Mesothelial cell of epicardium (in vitro differentiated cells): Measurements from ENCODE around the gene TMEM209. TPM values are rescaled to one million over a fixed set of nuclear protein-coding genes. Genes with fewer than 3 reads are reported as not detected.
A peak's percentile ranks its signal among the peaks of the same experiment; 100 is the strongest.
"Not testable (repeated sequence)": the region's sequence is repeated elsewhere in the genome, so short reads cannot be mapped to it uniquely, and the experiment has no call there.

ENCODE experiments used
- DNase-seq, 2 experiments: peaks; one replicate each; pipeline ENCODE4 v3.0.0; 2021; ENCODE audit warnings: low spot score in 2 of 2; ENCODE audit not compliant: unreplicated experiment in 2 of 2
- H3K27ac Mint-ChIP-seq: 2 replicates; pipeline ENCODE4 v1.8.0; 2021; ENCODE audit warnings: mixed read lengths
- H3K27me3 Mint-ChIP-seq: 2 replicates; pipeline ENCODE4 v1.8.0; 2021; ENCODE audit warnings: low read depth, mixed read lengths
- H3K36me3 Mint-ChIP-seq: 2 replicates; pipeline ENCODE4 v1.8.0; 2021; ENCODE audit warnings: mixed read lengths
- H3K4me1 Mint-ChIP-seq: 2 replicates; pipeline ENCODE4 v1.8.0; 2021; ENCODE audit warnings: mixed read lengths
- H3K4me3 Mint-ChIP-seq: 2 replicates; pipeline ENCODE4 v1.8.0; 2021; ENCODE audit warnings: mild to moderate bottlenecking, moderate library complexity, mixed read lengths
- H3K9me3 Mint-ChIP-seq: 2 replicates; pipeline ENCODE4 v1.8.0; 2021; ENCODE audit warnings: mixed read lengths
- CTCF ChIP-seq: fragments of 200-600 bp; sonication (generic); IDR thresholded peaks from one replicate; pipeline ENCODE4 v1.5.0; 2021; ENCODE audit warnings: antibody characterized with exemption; ENCODE audit not compliant: unreplicated experiment
- total RNA-seq: library from RNA; stranded (reverse); gene quantifications from 3 replicates; pipeline ENCODE4 v1.2.1, GENCODE V29; 2021

Gene TMEM209
- total RNA-seq, 1 donor from 2014 or later, result 27.8 TPM

- TF ChIP-seq CTCF, result no peak
- Mint-ChIP-seq H3K9me3 (peaks cover 8% of the 10 kb centered on the region), H3K36me3 (no peaks in the 10 kb centered on the region), H3K4me3 (no peak overlapping the region), H3K4me1 (peaks cover 44% of the 10 kb centered on the region), H3K27ac (no peak overlapping the region), H3K27me3 (no peaks in the 10 kb centered on the region)
- DNase-seq, result no peak
These were observed 35.0 kb upstream of the TMEM209 start for GRCh38 chr7:130240240-130240639.

- not testable (repeated sequence) for H3K27me3 Mint-ChIP-seq, H3K9me3 Mint-ChIP-seq, H3K36me3 Mint-ChIP-seq, DNase-seq, H3K4me3 Mint-ChIP-seq
- Mint-ChIP-seq H3K27ac (peak overlapping the region; percentile 82), H3K4me1 (peaks cover 41% of the 10 kb centered on the region)
These were observed 31.2 kb upstream of the TMEM209 start for GRCh38 chr7:130236361-130236760.

GRCh38 chr7:130234078-130234477 lies 28.9 kb upstream of the TMEM209 start:
- TF ChIP-seq CTCF, result no peak
- DNase-seq, result no peak
- no peaks in the 10 kb centered on the region for H3K27me3 Mint-ChIP-seq
- peaks cover 2% of the 10 kb centered on the region for H3K36me3 Mint-ChIP-seq
- peaks cover 47% of the 10 kb centered on the region for H3K4me1 Mint-ChIP-seq
- peak overlapping the region; percentile 73 for H3K27ac Mint-ChIP-seq
- H3K4me3 Mint-ChIP-seq, result no peak overlapping the region
- H3K9me3 Mint-ChIP-seq, result peaks cover 7% of the 10 kb centered on the region

- no peak for TF ChIP-seq CTCF
- Mint-ChIP-seq H3K27ac (no peak overlapping the region), H3K9me3 (peaks cover 7% of the 10 kb centered on the region), H3K4me3 (no peak overlapping the region), H3K36me3 (peaks cover 2% of the 10 kb centered on the region), H3K27me3 (no peaks in the 10 kb centered on the region), H3K4me1 (peaks cover 51% of the 10 kb centered on the region)
- DNase-seq, result no peak
These were observed 27.0 kb upstream of the TMEM209 start for GRCh38 chr7:130232209-130232608.

GRCh38 chr7:130231792-130232191 lies 26.6 kb upstream of the TMEM209 start:
- peaks cover 7% of the 10 kb centered on the region for H3K9me3 Mint-ChIP-seq
- peaks cover 47% of the 10 kb centered on the region for H3K4me1 Mint-ChIP-seq
- peaks cover 2% of the 10 kb centered on the region for H3K36me3 Mint-ChIP-seq
- H3K4me3 Mint-ChIP-seq, result no peak overlapping the region
- no peak for TF ChIP-seq CTCF
- H3K27me3 Mint-ChIP-seq, result no peaks in the 10 kb centered on the region
- H3K27ac Mint-ChIP-seq, result no peak overlapping the region
- DNase-seq, result no peak

- Mint-ChIP-seq H3K9me3 (peaks cover 15% of the 10 kb centered on the region), H3K4me1 (peaks cover 36% of the 10 kb centered on the region)
- H3K27ac Mint-ChIP-seq, H3K36me3 Mint-ChIP-seq, H3K4me3 Mint-ChIP-seq, H3K27me3 Mint-ChIP-seq, DNase-seq: not testable (repeated sequence)
These were observed 24.8 kb upstream of the TMEM209 start for GRCh38 chr7:130229981-130230380.

GRCh38 chr7:130228840-130229502 lies 23.8 kb upstream of the TMEM209 start:
- H3K4me3 Mint-ChIP-seq, result no peak overlapping the region
- TF ChIP-seq CTCF, result no peak
- no peaks in the 10 kb centered on the region for H3K27me3 Mint-ChIP-seq
- peaks cover 13% of the 10 kb centered on the region for H3K9me3 Mint-ChIP-seq
- peaks cover 5% of the 10 kb centered on the region for H3K36me3 Mint-ChIP-seq
- DNase-seq, result no peak
- peak overlapping the region; percentile 90 for H3K27ac Mint-ChIP-seq
- H3K4me1 Mint-ChIP-seq, result peaks cover 32% of the 10 kb centered on the region
